HEK293 (cell line): ENCODE measurements around the gene COPZ1.

Source experiments
- CTCF ChIA-PET: fragments of 350-600 bp; formaldehyde crosslinking; extraction: SDS; loops from one replicate; lab custom pipeline; 2021; ENCODE audit warnings: antibody characterized with exemption; lab: Yijun Ruan, JAX
- POLR2A ChIA-PET: fragments of 300-600 bp; formaldehyde crosslinking; extraction: SDS; loops from one replicate; lab custom pipeline; 2020; ENCODE audit warnings: antibody characterized with exemption, inconsistent platforms; lab: Yijun Ruan, JAX
- H3K27ac ChIP-seq: fragments of 200-500 bp; sonication (Bioruptor generic); 2 replicates; pipeline ENCODE4 v1.5.1; 2014; ENCODE audit warnings: low read depth, low read length, control low read depth, inconsistent platforms; ENCODE audit errors: extremely low read depth
- H3K36me3 ChIP-seq, 2 experiments: fragments of 200-500 bp in 1 of 2; sonication (Bioruptor generic) in 1 of 2; 1 replicate in 1 of 2; 2 replicates in 1 of 2; pipeline ENCODE4 v1.5.1; 2014 to 2017; ENCODE audit warnings: inconsistent platforms in 2 of 2, low read length in 2 of 2; ENCODE audit not compliant: control insufficient read depth in 2 of 2, insufficient read depth in 1 of 2
- H3K4me1 ChIP-seq: fragments of 200-500 bp; sonication (Bioruptor generic); 2 replicates; pipeline ENCODE4 v1.5.1; 2014; ENCODE audit warnings: mild to moderate bottlenecking, low read length, inconsistent platforms; ENCODE audit not compliant: control insufficient read depth, insufficient read depth
- H3K4me3 ChIP-seq: 2 replicates; pipeline ENCODE4 v1.5.1; 2011; ENCODE audit warnings: low read depth, mild to moderate bottlenecking, control low read depth, low read length, moderate library complexity
- H3K9me3 ChIP-seq: fragments of 200-500 bp; sonication (Bioruptor generic); 2 replicates; pipeline ENCODE4 v1.5.1; 2014; ENCODE audit warnings: low read depth, low read length, inconsistent platforms; ENCODE audit not compliant: control insufficient read depth, insufficient read depth
- BCL11A ChIP-seq: fragments of 450-650 bp; formaldehyde crosslinking; IDR thresholded peaks from 2 replicates; pipeline ENCODE4 v1.5.1; 2016; ENCODE audit warnings: low read depth, missing biosample characterization, missing genetic modification characterization
- GFI1B ChIP-seq: fragments of 450-650 bp; formaldehyde crosslinking; IDR thresholded peaks from 2 replicates; pipeline ENCODE4 v1.5.1; 2016; ENCODE audit warnings: missing biosample characterization, missing genetic modification characterization
- GLI2 ChIP-seq: fragments of 450-650 bp; formaldehyde crosslinking; IDR thresholded peaks from 2 replicates; pipeline ENCODE4; 2017; ENCODE audit warnings: missing biosample characterization, missing genetic modification characterization, low read depth, borderline replicate concordance
- HOXD13 ChIP-seq: sonication (generic); formaldehyde crosslinking; IDR thresholded peaks from 2 replicates; pipeline ENCODE4 v1.8.0; 2022; ENCODE audit warnings: missing genetic modification reagents, borderline replicate concordance
- KLF10 ChIP-seq: fragments of 450-650 bp; IDR thresholded peaks from 2 replicates; pipeline ENCODE4 v1.5.1; 2018; ENCODE audit warnings: missing biosample characterization, mild to moderate bottlenecking, missing genetic modification characterization
- PRDM1 ChIP-seq: fragments of 450-650 bp; formaldehyde crosslinking; IDR thresholded peaks from 2 replicates; pipeline ENCODE4; 2016; ENCODE audit warnings: missing biosample characterization, missing genetic modification characterization
- SALL2 ChIP-seq: fragments of 450-650 bp; formaldehyde crosslinking; IDR thresholded peaks from 2 replicates; pipeline ENCODE4 v1.5.0; 2017; ENCODE audit warnings: missing biosample characterization, mild to moderate bottlenecking, missing genetic modification characterization, borderline replicate concordance
- SCRT1 ChIP-seq: fragments of 450-650 bp; formaldehyde crosslinking; IDR thresholded peaks from 2 replicates; pipeline ENCODE4 v1.5.1; 2016; ENCODE audit warnings: missing biosample characterization, missing genetic modification characterization, borderline replicate concordance
- ZBTB21 ChIP-seq: fragments of 450-650 bp; formaldehyde crosslinking; IDR thresholded peaks from 2 replicates; pipeline ENCODE4 v1.5.1; 2017; ENCODE audit warnings: missing biosample characterization, missing genetic modification characterization
- ZBTB48 ChIP-seq: fragments of 450-650 bp; formaldehyde crosslinking; IDR thresholded peaks from 2 replicates; pipeline ENCODE4 v1.5.1; 2016; ENCODE audit warnings: missing biosample characterization, missing genetic modification characterization
- ZNF248 ChIP-seq: fragments of 450-650 bp; formaldehyde crosslinking; IDR thresholded peaks from 2 replicates; pipeline ENCODE4 v1.5.1; 2017; ENCODE audit warnings: missing biosample characterization, missing genetic modification characterization
- ZNF324 ChIP-seq: fragments of 450-650 bp; formaldehyde crosslinking; IDR thresholded peaks from 2 replicates; pipeline ENCODE4 v1.5.1; 2016; ENCODE audit warnings: missing biosample characterization, missing genetic modification characterization
- ZNF433 ChIP-seq: fragments of 450-650 bp; formaldehyde crosslinking; IDR thresholded peaks from 2 replicates; pipeline ENCODE4 v1.5.1; 2016; ENCODE audit warnings: missing biosample characterization, missing genetic modification characterization, low read depth
- ZNF473 ChIP-seq: fragments of 450-650 bp; formaldehyde crosslinking; IDR thresholded peaks from 2 replicates; pipeline ENCODE4 v1.5.1; 2017; ENCODE audit warnings: missing biosample characterization, missing genetic modification characterization
- ZNF514 ChIP-seq: fragments of 450-650 bp; formaldehyde crosslinking; IDR thresholded peaks from 2 replicates; pipeline ENCODE4 v1.5.1; 2016; ENCODE audit warnings: missing biosample characterization, missing genetic modification characterization
- ZNF530 ChIP-seq: fragments of 450-650 bp; formaldehyde crosslinking; IDR thresholded peaks from 2 replicates; pipeline ENCODE4 v1.5.1; 2016; ENCODE audit warnings: low read depth, missing biosample characterization, missing genetic modification characterization
- ZNF561 ChIP-seq: fragments of 450-650 bp; IDR thresholded peaks from 2 replicates; pipeline ENCODE4 v1.5.1; 2018; ENCODE audit warnings: missing biosample characterization, missing genetic modification characterization, borderline replicate concordance
- ZNF600 ChIP-seq: fragments of 450-650 bp; formaldehyde crosslinking; IDR thresholded peaks from 2 replicates; pipeline ENCODE4 v1.5.1; 2016; ENCODE audit warnings: missing biosample characterization, missing genetic modification characterization
- ZNF660 ChIP-seq: fragments of 450-650 bp; IDR thresholded peaks from 2 replicates; pipeline ENCODE4 v1.5.1; 2018; ENCODE audit warnings: missing biosample characterization, mild to moderate bottlenecking, missing genetic modification characterization
- ZSCAN30 ChIP-seq: fragments of 450-650 bp; IDR thresholded peaks from 2 replicates; pipeline ENCODE4 v1.5.1; 2018; ENCODE audit warnings: missing biosample characterization, mild to moderate bottlenecking, missing genetic modification characterization, moderate library complexity
- TF ChIP-seq, protein P1 (sequence below): fragments of 450-650 bp; formaldehyde crosslinking; IDR thresholded peaks from 2 replicates; pipeline ENCODE4 v1.5.1; 2016; ENCODE audit warnings: missing biosample characterization, missing genetic modification characterization
- TF ChIP-seq, protein P2 (sequence below): fragments of 450-650 bp; formaldehyde crosslinking; IDR thresholded peaks from 2 replicates; pipeline ENCODE4 v1.5.1; 2016; ENCODE audit warnings: missing biosample characterization, missing genetic modification characterization
- TF ChIP-seq, protein P3 (sequence below): fragments of 450-650 bp; formaldehyde crosslinking; IDR thresholded peaks from 2 replicates; pipeline ENCODE4 v1.5.1; 2017; ENCODE audit warnings: missing biosample characterization, missing genetic modification characterization
- TF ChIP-seq, protein P4 (sequence below): fragments of 450-650 bp; formaldehyde crosslinking; IDR thresholded peaks from 2 replicates; pipeline ENCODE4 v1.5.1; 2016; ENCODE audit warnings: missing biosample characterization, missing genetic modification characterization
- TF ChIP-seq, protein P5 (sequence below): fragments of 450-650 bp; formaldehyde crosslinking; IDR thresholded peaks from 2 replicates; pipeline ENCODE4 v1.5.1; 2016; ENCODE audit warnings: missing biosample characterization, missing genetic modification characterization
- TF ChIP-seq, protein P6 (sequence below): fragments of 450-650 bp; formaldehyde crosslinking; IDR thresholded peaks from 2 replicates; pipeline ENCODE4; 2016; ENCODE audit warnings: missing biosample characterization, missing genetic modification characterization
- TF ChIP-seq, protein P7 (sequence below): fragments of 450-650 bp; formaldehyde crosslinking; IDR thresholded peaks from 2 replicates; pipeline ENCODE4 v1.5.1; 2016; ENCODE audit warnings: missing biosample characterization, missing genetic modification characterization

The COPZ1 gene

DNA sequence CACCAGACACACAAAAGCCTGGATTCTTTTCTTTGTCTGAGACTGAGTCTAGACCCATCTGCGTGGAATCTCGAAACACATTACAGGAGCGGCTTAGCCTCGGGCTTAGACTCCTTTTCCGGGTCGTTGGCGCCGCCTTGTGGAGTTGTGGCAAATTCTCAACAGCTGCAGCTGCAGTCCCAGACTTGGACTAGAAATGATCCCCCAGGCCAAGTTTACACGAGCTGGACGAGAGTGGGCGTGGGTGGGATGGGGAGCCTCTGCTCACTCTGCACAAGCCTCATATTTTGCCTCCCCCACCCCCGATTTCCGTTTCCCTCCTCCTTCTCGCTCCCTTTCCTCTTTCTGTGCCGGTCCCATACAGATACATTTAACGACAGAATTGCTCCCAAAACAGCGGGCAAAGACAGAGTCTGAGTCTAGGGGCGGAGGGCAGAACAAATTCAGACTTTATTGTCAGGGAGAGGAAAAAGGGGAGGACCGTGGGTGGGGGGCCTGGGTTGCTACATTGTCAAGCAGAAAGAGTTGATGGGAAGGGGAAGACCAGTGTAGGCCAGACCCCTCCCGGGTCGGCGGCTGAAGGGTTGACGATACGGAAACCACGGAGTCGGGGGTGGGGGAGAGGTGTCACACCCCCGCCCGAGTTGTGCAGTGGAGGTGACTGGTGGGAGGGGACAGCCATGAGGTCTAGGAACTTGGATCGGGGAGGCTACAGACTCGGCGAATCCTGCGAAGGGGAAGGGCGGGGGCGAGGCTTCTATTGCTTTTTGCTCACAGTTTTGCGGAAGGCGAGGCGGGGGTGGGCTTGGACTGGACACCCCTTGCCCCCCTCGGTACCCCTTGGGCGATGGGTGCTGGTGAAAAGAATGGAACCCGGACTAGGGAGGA, 44.0 kb downstream of the COPZ1 start:
- H3K36me3 ChIP-seq, result peaks cover 0 to 32% of the 10 kb centered on the region in 2 experiments; a peak in 1 of 3 replicates
- no peak overlapping the region for H3K4me3 ChIP-seq
- no peaks in the 10 kb centered on the region for H3K9me3 ChIP-seq
- ChIA-PET CTCF (interaction anchor here (0.6 to 3.7 kb wide), 32 partner anchors 9 to 420 kb away, joined by 3 to 62 read pairs (median 4); partner anchors contain the start of genes COPZ1 and ZNF385A), POLR2A (interaction anchor here (0.5 to 1.1 kb wide), 6 partner anchors 10 to 155 kb away, joined by 3 to 4 read pairs (median 3); partner anchors contain the start of genes CBX5 and HNRNPA1)
- H3K27ac ChIP-seq, result no peak overlapping the region
- H3K4me1 ChIP-seq, result peaks cover 10% of the 10 kb centered on the region
- TF ChIP-seq ZBTB48 (no peak), ZNF514 (tag by site-specific recombination) (no peak), ZNF248 (tag by site-specific recombination) (no peak), ZNF561 (0 out of 2 replicates have a peak, but pooled peaks have one; percentile 30), ZNF600 (tag by site-specific recombination) (peak; percentile 81), ZBTB21 (tag by site-specific recombination) (no peak), SCRT1 (tag by site-specific recombination) (no peak), ZSCAN30 (tag by site-specific recombination) (peak; percentile 17; the same call in 1 of the 2 replicates), SALL2 (tag by site-specific recombination) (no peak), ZNF324 (tag by site-specific recombination) (no peak), KLF10 (peak; percentile 68), ZNF473 (tag by site-specific recombination) (no peak), HOXD13 (CRISPR knock-in tag) (no peak), ZNF660 (peak; percentile 73), ZNF530 (tag by site-specific recombination) (no peak), GLI2 (tag by site-specific recombination) (no peak), ZNF433 (no peak), PRDM1 (tag by site-specific recombination) (no peak), BCL11A (tag by site-specific recombination) (no peak), GFI1B (tag by site-specific recombination) (no peak)
- TF ChIP-seq, protein P1, sequence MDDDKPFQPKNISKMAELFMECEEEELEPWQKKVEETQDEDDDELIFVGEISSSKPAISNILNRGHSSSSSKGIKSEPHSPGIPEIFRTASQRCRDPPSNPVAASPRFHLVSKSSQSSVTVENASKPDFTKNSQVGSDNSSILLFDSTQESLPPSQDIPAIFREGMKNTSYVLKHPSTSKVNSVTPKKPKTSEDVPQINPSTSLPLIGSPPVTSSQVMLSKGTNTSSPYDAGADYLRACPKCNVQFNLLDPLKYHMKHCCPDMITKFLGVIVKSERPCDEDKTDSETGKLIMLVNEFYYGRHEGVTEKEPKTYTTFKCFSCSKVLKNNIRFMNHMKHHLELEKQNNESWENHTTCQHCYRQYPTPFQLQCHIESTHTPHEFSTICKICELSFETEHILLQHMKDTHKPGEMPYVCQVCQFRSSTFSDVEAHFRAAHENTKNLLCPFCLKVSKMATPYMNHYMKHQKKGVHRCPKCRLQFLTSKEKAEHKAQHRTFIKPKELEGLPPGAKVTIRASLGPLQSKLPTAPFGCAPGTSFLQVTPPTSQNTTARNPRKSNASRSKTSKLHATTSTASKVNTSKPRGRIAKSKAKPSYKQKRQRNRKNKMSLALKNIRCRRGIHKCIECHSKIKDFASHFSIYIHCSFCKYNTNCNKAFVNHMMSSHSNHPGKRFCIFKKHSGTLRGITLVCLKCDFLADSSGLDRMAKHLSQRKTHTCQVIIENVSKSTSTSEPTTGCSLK (tag by site-specific recombination), result no peak
- TF ChIP-seq, protein P2, sequence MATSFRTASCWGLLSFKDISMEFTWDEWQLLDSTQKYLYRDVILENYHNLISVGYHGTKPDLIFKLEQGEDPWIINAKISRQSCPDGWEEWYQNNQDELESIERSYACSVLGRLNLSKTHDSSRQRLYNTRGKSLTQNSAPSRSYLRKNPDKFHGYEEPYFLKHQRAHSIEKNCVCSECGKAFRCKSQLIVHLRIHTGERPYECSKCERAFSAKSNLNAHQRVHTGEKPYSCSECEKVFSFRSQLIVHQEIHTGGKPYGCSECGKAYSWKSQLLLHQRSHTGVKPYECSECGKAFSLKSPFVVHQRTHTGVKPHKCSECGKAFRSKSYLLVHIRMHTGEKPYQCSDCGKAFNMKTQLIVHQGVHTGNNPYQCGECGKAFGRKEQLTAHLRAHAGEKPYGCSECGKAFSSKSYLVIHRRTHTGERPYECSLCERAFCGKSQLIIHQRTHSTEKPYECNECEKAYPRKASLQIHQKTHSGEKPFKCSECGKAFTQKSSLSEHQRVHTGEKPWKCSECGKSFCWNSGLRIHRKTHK, result no peak
- TF ChIP-seq, protein P3, sequence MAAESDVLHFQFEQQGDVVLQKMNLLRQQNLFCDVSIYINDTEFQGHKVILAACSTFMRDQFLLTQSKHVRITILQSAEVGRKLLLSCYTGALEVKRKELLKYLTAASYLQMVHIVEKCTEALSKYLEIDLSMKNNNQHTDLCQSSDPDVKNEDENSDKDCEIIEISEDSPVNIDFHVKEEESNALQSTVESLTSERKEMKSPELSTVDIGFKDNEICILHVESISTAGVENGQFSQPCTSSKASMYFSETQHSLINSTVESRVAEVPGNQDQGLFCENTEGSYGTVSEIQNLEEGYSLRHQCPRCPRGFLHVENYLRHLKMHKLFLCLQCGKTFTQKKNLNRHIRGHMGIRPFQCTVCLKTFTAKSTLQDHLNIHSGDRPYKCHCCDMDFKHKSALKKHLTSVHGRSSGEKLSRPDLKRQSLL (tag by site-specific recombination), result no peak
- TF ChIP-seq, protein P4, sequence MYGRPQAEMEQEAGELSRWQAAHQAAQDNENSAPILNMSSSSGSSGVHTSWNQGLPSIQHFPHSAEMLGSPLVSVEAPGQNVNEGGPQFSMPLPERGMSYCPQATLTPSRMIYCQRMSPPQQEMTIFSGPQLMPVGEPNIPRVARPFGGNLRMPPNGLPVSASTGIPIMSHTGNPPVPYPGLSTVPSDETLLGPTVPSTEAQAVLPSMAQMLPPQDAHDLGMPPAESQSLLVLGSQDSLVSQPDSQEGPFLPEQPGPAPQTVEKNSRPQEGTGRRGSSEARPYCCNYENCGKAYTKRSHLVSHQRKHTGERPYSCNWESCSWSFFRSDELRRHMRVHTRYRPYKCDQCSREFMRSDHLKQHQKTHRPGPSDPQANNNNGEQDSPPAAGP, result peak; percentile 68; the same call in 1 of the 2 replicates
- TF ChIP-seq, protein P5, sequence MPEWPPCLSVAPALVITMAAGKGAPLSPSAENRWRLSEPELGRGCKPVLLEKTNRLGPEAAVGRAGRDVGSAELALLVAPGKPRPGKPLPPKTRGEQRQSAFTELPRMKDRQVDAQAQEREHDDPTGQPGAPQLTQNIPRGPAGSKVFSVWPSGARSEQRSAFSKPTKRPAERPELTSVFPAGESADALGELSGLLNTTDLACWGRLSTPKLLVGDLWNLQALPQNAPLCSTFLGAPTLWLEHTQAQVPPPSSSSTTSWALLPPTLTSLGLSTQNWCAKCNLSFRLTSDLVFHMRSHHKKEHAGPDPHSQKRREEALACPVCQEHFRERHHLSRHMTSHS (tag by site-specific recombination), result no peak
- TF ChIP-seq, protein P6, sequence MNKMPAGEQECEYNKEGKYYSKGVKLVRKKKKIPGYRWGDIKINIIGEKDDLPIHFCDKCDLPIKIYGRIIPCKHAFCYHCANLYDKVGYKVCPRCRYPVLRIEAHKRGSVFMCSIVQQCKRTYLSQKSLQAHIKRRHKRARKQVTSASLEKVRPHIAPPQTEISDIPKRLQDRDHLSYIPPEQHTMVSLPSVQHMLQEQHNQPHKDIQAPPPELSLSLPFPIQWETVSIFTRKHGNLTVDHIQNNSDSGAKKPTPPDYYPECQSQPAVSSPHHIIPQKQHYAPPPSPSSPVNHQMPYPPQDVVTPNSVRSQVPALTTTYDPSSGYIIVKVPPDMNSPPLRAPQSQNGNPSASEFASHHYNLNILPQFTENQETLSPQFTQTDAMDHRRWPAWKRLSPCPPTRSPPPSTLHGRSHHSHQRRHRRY (tag by site-specific recombination), result no peak
- TF ChIP-seq, protein P7, sequence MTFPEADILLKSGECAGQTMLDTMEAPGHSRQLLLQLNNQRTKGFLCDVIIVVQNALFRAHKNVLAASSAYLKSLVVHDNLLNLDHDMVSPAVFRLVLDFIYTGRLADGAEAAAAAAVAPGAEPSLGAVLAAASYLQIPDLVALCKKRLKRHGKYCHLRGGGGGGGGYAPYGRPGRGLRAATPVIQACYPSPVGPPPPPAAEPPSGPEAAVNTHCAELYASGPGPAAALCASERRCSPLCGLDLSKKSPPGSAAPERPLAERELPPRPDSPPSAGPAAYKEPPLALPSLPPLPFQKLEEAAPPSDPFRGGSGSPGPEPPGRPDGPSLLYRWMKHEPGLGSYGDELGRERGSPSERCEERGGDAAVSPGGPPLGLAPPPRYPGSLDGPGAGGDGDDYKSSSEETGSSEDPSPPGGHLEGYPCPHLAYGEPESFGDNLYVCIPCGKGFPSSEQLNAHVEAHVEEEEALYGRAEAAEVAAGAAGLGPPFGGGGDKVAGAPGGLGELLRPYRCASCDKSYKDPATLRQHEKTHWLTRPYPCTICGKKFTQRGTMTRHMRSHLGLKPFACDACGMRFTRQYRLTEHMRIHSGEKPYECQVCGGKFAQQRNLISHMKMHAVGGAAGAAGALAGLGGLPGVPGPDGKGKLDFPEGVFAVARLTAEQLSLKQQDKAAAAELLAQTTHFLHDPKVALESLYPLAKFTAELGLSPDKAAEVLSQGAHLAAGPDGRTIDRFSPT (tag by site-specific recombination), result no peak
